ENCODE measurements around the gene PHLDB3.

GRCh38 chr19:43429395-43429794, 75.2 kb downstream of the PHLDB3 start:
- TF ChIP-seq POLR2AphosphoS5 (IDR thresholded peaks at IDR 0.05), result no peak
- TF ChIP-seq, protein P1, sequence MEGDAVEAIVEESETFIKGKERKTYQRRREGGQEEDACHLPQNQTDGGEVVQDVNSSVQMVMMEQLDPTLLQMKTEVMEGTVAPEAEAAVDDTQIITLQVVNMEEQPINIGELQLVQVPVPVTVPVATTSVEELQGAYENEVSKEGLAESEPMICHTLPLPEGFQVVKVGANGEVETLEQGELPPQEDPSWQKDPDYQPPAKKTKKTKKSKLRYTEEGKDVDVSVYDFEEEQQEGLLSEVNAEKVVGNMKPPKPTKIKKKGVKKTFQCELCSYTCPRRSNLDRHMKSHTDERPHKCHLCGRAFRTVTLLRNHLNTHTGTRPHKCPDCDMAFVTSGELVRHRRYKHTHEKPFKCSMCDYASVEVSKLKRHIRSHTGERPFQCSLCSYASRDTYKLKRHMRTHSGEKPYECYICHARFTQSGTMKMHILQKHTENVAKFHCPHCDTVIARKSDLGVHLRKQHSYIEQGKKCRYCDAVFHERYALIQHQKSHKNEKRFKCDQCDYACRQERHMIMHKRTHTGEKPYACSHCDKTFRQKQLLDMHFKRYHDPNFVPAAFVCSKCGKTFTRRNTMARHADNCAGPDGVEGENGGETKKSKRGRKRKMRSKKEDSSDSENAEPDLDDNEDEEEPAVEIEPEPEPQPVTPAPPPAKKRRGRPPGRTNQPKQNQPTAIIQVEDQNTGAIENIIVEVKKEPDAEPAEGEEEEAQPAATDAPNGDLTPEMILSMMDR (IDR thresholded peaks at IDR 0.05), result no peak
- no peak for TF ChIP-seq POLR2A (IDR thresholded peaks at IDR 0.05)

All from breast epithelium (tissue), 3 donors.